GM12878 (cell line): ENCODE data around the gene EMILIN2. TPM values are rescaled to one million over a fixed set of nuclear protein-coding genes. Genes with fewer than 3 reads are reported as not detected.
A peak's percentile ranks its signal among the peaks of the same experiment; 100 is the strongest.

Experiments used
- ATAC-seq: fragments of 200-7000 bp; cut with Tn5 transposase; 3 replicates; pipeline ENCODE4 v1.9.1; 2020; ENCODE audit warnings: mild to moderate bottlenecking, moderate library complexity
- BruUV-seq: library from RNA; stranded (reverse); fragments of 400-500 nt; replicated peaks from 2 replicates; lab custom pipeline; 2021; lab: Mats Ljungman, UMichigan
- CTCF ChIA-PET: fragments of 300-600 bp; sonication (Branson Sonifier 250); formaldehyde crosslinking; extraction: SDS; loops from one replicate; lab custom pipeline; 2021; ENCODE audit warnings: inconsistent platforms; lab: Yijun Ruan, JAX
- POLR2A ChIA-PET: fragments of 350-600 bp; formaldehyde crosslinking; extraction: SDS; loops from one replicate; lab custom pipeline; 2021; ENCODE audit warnings: inconsistent platforms; lab: Charles Lee
- RAD21 ChIA-PET: fragments of 300-600 bp; sonication (Branson Sonifier 250); formaldehyde crosslinking; loops from one replicate; lab custom pipeline; 2023; ENCODE audit warnings: antibody characterized with exemption; ENCODE audit not compliant: unreplicated experiment; lab: Charles Lee
- SMC1A ChIA-PET: fragments of 300-600 bp; sonication (Branson Sonifier 250); formaldehyde crosslinking; loops from one replicate; lab custom pipeline; 2023; ENCODE audit not compliant: unreplicated experiment, uncharacterized antibody; lab: Charles Lee
- DNase-seq: peaks from one replicate; pipeline ENCODE4 v3.0.0-alpha.2; 2011; ENCODE audit warnings: low read depth, low spot score
- FAIRE-seq: peaks from 3 replicates; lab custom pipeline; 2011; peaks lifted over from hg19 to GRCh38; lab: Jason Lieb, UNC
- H2AFZ ChIP-seq: 2 replicates; pipeline ENCODE4 v1.6.0; 2011; ENCODE audit warnings: low read depth, low read length, control low read depth; ENCODE audit not compliant: control insufficient read depth
- H3K27ac ChIP-seq: 2 replicates; pipeline ENCODE4 v1.5.1; 2011; ENCODE audit warnings: control low read depth; ENCODE audit not compliant: control insufficient read depth, insufficient read depth
- H3K27me3 ChIP-seq, 2 experiments: replicated peaks in 1 of 2; 2 replicates each; pipeline versions ENCODE4 v1.6.0 to v1.6.1; 2011; ENCODE audit warnings: low read length in 1 of 2; ENCODE audit not compliant: control insufficient read depth in 2 of 2, insufficient read depth in 2 of 2
- H3K36me3 ChIP-seq, 2 experiments: 2 replicates each; pipeline ENCODE4 v1.5.1; 2011; ENCODE audit warnings: low read length in 1 of 2; ENCODE audit not compliant: control insufficient read depth in 2 of 2, insufficient read depth in 2 of 2
- H3K4me1 ChIP-seq: 2 replicates; pipeline ENCODE4 v1.6.1; 2011; ENCODE audit warnings: mild to moderate bottlenecking, low read length, moderate library complexity, mixed read lengths; ENCODE audit not compliant: control insufficient read depth, insufficient read depth
- H3K4me2 ChIP-seq: 2 replicates; pipeline ENCODE4 v1.6.0; 2011; ENCODE audit warnings: control low read depth; ENCODE audit not compliant: control insufficient read depth, insufficient read depth
- H3K4me3 ChIP-seq: fragments of 200-600 bp; sonication (generic); 2 replicates; pipeline ENCODE4 v1.5.1; 2016
- H3K79me2 ChIP-seq: 2 replicates; pipeline ENCODE4 v1.6.0; 2011; ENCODE audit warnings: low read length; ENCODE audit not compliant: control insufficient read depth, insufficient read depth
- H3K9ac ChIP-seq: 2 replicates; pipeline ENCODE4 v1.8.0; 2011; ENCODE audit warnings: low read length, control low read depth, mixed read lengths; ENCODE audit not compliant: control insufficient read depth, insufficient read depth
- H3K9me3 ChIP-seq: replicated peaks from 3 replicates; pipeline ENCODE4 v1.5.1; 2011; ENCODE audit warnings: mild to moderate bottlenecking, low read length; ENCODE audit not compliant: control insufficient read depth, insufficient read depth
- H4K20me1 ChIP-seq: 2 replicates; pipeline ENCODE4 v1.6.0; 2011; ENCODE audit not compliant: control insufficient read depth, insufficient read depth
- E2F4 ChIP-seq: IDR thresholded peaks from 2 replicates; pipeline ENCODE4 v1.6.1; 2012; ENCODE audit warnings: low read depth, low read length, improper control_type of control experiment
- GABPA ChIP-seq: IDR thresholded peaks from 2 replicates; pipeline ENCODE4 v1.6.1; 2014; ENCODE audit warnings: antibody characterized with exemption, low read depth, mild to moderate bottlenecking, inconsistent platforms
- GATAD2B ChIP-seq: fragments of 450-650 bp; conservative IDR thresholded peaks from 2 replicates; pipeline ENCODE4 v1.6.1; 2017; ENCODE audit warnings: low read depth, mild to moderate bottlenecking, moderate library complexity
- RAD21 ChIP-seq: IDR thresholded peaks from 2 replicates; pipeline ENCODE4 v1.6.1; 2011; ENCODE audit warnings: mild to moderate bottlenecking, low read depth, low read length, moderate library complexity; ENCODE audit not compliant: insufficient read depth
- RUNX3 ChIP-seq: IDR thresholded peaks from 2 replicates; pipeline ENCODE4 v1.6.1; 2012; ENCODE audit warnings: low read length, inconsistent platforms
- SMC3 ChIP-seq: IDR thresholded peaks from 2 replicates; pipeline ENCODE4 v1.6.1; 2011; ENCODE audit warnings: low read length, improper control_type of control experiment, borderline replicate concordance
- ZBTB33 ChIP-seq: fragments of 450-650 bp; IDR thresholded peaks from 2 replicates; pipeline ENCODE4 v1.6.1; 2017; ENCODE audit warnings: mild to moderate bottlenecking
- WGBS: methylation state at CpG from one replicate; pipeline ENCODE4 v1.1.6; 2016; ENCODE audit warnings: low lambda C conversion rate; ENCODE audit not compliant: insufficient replicate concordance, insufficient coverage; ENCODE audit errors: missing lambda C conversion rate; 5-methylcytosine and 5-hydroxymethylcytosine counted together
- in situ Hi-C: fragments of 300-500 bp; cut with MboI; formaldehyde crosslinking; loops from 9 replicates; pipeline ENCODE4 v1.14.3; 2018; ENCODE audit warnings: mixed read lengths
- intact Hi-C: fragments of 100-400 bp; cut with micrococcal nuclease; formaldehyde crosslinking; loops from one replicate; pipeline ENCODE4 v1.14.2; 2022; ENCODE audit not compliant: unreplicated experiment
- polyA plus RNA-seq, 11 experiments: library from polyadenylated mRNA; depleted of rRNA in 4 of 11; unstranded in 6 of 11; stranded (reverse) in 5 of 11; fragments of >200 nt; fragmentation: Nextera tagmentation in 4 of 11; fragmentation: Illumina TruSeq in 1 of 11; extraction: Ambion mirVana in 4 of 11; extraction: Trizol in 1 of 11; gene quantifications; 1 replicate in 1 of 11; 2 replicates in 10 of 11; pipeline versions ENCODE4 v1.2.1 to v1.2.3, GENCODE V29; 2011 to 2016; ENCODE audit warnings: inconsistent platforms in 2 of 11, missing spikeins in 2 of 11, low read depth in 1 of 11
- total RNA-seq, 4 experiments: library from RNA; depleted of rRNA in 3 of 4; stranded (reverse); fragments of >200 nt in 3 of 4; fragmentation: Illumina TruSeq in 1 of 4; extraction: Trizol in 1 of 4; gene quantifications; 2 replicates each; pipeline versions ENCODE4 v1.2.1 to v1.2.3, GENCODE V29; 2013 to 2021
- TF ChIP-seq, protein P1 (sequence below): fragments of 450-650 bp; IDR thresholded peaks from 2 replicates; pipeline ENCODE4 v1.6.1; 2017; ENCODE audit warnings: mild to moderate bottlenecking, low read depth, inconsistent platforms; ENCODE audit not compliant: poor library complexity, severe bottlenecking
- TF ChIP-seq, protein P2 (sequence below), 3 experiments: IDR thresholded peaks in 2 of 3; conservative IDR thresholded peaks in 1 of 3; 2 replicates each; pipeline ENCODE4 v1.5.1; 2011; ENCODE audit warnings: low read depth in 3 of 3, low read length in 3 of 3, mild to moderate bottlenecking in 3 of 3, control low read depth in 2 of 3, moderate library complexity in 2 of 3, inconsistent platforms in 1 of 3, mixed read lengths in 1 of 3; ENCODE audit not compliant: control insufficient read depth in 2 of 3, insufficient read depth in 1 of 3; ENCODE audit errors: extremely low read depth in 1 of 3

The EMILIN2 gene
- total and polyA plus RNA-seq, 10 of the 15 experiments (the other 5 are each of a cell fraction or from before 2014, with no cell fraction given), result 0.58 to 18.4 (median 5.9) TPM

DNA sequence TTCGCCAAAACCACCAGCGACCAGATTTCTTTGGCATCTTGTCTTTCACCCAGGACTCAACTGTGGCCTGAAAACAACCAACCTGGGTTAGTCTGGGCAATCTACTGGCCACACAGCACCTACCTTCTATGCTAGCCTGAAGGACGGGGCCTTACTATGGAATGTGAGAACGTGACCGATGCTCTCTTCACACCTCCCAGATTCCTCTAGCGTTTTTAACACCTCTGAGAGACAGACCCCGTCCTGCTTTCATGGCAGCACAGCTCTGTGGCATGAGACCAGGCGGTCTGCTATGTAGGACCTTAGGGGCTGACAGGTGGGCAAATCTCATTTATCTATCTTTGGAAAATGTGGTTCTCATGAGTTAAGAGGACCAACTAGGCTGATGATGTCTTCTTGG, 80.9 kb downstream of the EMILIN2 start (continued):
- no peak for TF ChIP-seq GABPA
- no peak for TF ChIP-seq ZBTB33

DNA sequence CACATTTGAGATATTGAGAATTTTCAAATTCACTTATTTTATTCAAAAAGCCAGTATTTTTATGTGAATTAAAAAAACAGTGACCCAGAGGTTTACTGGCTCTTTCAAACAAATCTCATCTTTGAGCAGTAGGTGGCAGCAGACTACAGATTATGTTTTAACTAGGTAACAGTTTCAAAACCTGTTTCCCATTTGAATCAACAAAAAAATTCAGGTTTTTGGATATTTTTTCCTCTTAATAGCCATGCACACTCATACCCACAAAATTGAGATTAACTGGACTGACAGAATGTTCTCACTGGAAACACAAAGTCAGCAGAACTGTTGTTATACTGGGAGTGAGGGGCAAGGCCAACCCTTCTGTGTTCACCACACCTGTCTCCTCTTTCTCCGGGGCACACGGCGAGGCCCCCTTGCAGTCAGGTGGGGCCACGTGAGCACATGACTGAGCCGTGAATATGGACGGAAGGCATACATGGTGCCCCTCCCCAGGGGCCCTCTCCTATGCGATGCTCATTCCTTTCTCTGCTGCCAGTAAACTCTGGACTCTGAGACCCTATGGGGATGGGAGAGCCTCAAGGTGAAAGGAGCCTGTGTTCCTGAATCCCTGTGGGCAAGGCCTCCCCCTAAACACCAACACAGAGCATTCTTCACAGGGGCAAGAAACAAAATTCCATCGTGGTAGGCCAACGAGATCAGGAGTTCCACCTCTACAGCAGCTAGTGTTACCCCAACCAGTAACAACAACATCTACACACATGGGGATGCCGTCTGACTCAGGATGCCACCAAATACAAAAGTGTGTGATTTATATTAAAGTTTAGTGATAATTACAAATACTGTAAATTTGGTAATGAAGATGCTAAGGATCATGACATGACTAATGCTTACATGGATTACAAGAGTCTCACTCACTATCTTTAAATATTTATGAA, 85.7 kb downstream of the EMILIN2 start:
- in situ Hi-C loops, result loop anchor here (5.0 to 10.0 kb wide), 2 partner anchors 135 to 202 kb away; no protein-coding TSS in a partner anchor
- 40% methylated on average over 10 of the region's 10 CpGs for WGBS
- Histone ChIP-seq H3K4me3 (no peak overlapping the region), H3K27ac (no peak overlapping the region), H3K4me1 (no peaks in the 10 kb centered on the region), H3K27me3 (no peaks in the 10 kb centered on the region), H3K36me3 (peaks cover 7 to 40% of the 10 kb centered on the region in 2 experiments), H3K4me2 (no peak overlapping the region), H2AFZ (no peak overlapping the region), H3K9me3 (no peaks in the 10 kb centered on the region), H3K9ac (no peak overlapping the region), H3K79me2 (no peaks in the 10 kb centered on the region), H4K20me1 (no peaks in the 10 kb centered on the region)
- BruUV-seq, result no TSS peak
- ATAC-seq (peak; percentile 76), FAIRE-seq (peak; percentile 44), DNase-seq (peak; percentile 23)
- CTCF ChIA-PET, result interaction anchor here (0.7 to 8.1 kb wide), 36 partner anchors 8 to 347 kb away, joined by 3 to 255 read pairs (median 7); partner anchors contain the start of gene MYL12A
- RAD21 ChIA-PET, result interaction anchor here (0.8 to 11.1 kb wide), 21 partner anchors 12 to 324 kb away, joined by 3 to 238 read pairs (median 6); partner anchors contain the start of gene MYL12A
- SMC1A ChIA-PET, result interaction anchor here (0.7 to 12.5 kb wide), 28 partner anchors 9 to 529 kb away, joined by 3 to 334 read pairs (median 6); partner anchors contain the start of gene MYL12A
- POLR2A ChIA-PET, result interaction anchor here (1.6 to 2.0 kb wide), 2 partner anchors 53 to 55 kb away, joined by 5 to 16 read pairs; no protein-coding TSS in a partner anchor
- intact Hi-C loops, result loop anchor here (1.0 to 2.0 kb wide), 5 partner anchors 53 to 314 kb away; no protein-coding TSS in a partner anchor
- TF ChIP-seq E2F4, result no peak
- TF ChIP-seq, protein P1, sequence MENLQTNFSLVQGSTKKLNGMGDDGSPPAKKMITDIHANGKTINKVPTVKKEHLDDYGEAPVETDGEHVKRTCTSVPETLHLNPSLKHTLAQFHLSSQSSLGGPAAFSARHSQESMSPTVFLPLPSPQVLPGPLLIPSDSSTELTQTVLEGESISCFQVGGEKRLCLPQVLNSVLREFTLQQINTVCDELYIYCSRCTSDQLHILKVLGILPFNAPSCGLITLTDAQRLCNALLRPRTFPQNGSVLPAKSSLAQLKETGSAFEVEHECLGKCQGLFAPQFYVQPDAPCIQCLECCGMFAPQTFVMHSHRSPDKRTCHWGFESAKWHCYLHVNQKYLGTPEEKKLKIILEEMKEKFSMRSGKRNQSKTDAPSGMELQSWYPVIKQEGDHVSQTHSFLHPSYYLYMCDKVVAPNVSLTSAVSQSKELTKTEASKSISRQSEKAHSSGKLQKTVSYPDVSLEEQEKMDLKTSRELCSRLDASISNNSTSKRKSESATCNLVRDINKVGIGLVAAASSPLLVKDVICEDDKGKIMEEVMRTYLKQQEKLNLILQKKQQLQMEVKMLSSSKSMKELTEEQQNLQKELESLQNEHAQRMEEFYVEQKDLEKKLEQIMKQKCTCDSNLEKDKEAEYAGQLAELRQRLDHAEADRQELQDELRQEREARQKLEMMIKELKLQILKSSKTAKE, result peak; percentile 28
- TF ChIP-seq RAD21, result peak; percentile 94
- TF ChIP-seq, protein P2, sequence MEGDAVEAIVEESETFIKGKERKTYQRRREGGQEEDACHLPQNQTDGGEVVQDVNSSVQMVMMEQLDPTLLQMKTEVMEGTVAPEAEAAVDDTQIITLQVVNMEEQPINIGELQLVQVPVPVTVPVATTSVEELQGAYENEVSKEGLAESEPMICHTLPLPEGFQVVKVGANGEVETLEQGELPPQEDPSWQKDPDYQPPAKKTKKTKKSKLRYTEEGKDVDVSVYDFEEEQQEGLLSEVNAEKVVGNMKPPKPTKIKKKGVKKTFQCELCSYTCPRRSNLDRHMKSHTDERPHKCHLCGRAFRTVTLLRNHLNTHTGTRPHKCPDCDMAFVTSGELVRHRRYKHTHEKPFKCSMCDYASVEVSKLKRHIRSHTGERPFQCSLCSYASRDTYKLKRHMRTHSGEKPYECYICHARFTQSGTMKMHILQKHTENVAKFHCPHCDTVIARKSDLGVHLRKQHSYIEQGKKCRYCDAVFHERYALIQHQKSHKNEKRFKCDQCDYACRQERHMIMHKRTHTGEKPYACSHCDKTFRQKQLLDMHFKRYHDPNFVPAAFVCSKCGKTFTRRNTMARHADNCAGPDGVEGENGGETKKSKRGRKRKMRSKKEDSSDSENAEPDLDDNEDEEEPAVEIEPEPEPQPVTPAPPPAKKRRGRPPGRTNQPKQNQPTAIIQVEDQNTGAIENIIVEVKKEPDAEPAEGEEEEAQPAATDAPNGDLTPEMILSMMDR (IDR thresholded peaks at IDR 0.05 in 2 of 3, conservative IDR thresholded peaks at IDR 0.05 in 1 of 3; ENCODE audit: control insufficient read depth in 2 of 3, extremely low read depth in 1 of 3, insufficient read depth in 1 of 3, low read depth in 3 of 3, low read length in 3 of 3), result peak; percentile 40 to 71 (median 59); a peak in 5 of 6 replicates
- TF ChIP-seq SMC3, result peak; percentile 80; the same call in 1 of the 2 replicates
- TF ChIP-seq RUNX3, result no peak; the same call in 1 of the 2 replicates
- no peak for TF ChIP-seq GATAD2B
